Esophagus muscularis mucosa (tissue), 4 donors: ENCODE measurements around the gene AFF1.

ENCODE experiments used
- EP300 ChIP-seq: sonication (generic); formaldehyde crosslinking; IDR thresholded peaks from one replicate; pipeline ENCODE4 v1.6.1; 2017; ENCODE audit warnings: antibody characterized with exemption
- POLR2A ChIP-seq: fragments of 450-650 bp; IDR thresholded peaks from one replicate; pipeline ENCODE4 v1.6.1; 2017; ENCODE audit warnings: antibody characterized with exemption, moderate library complexity, mild to moderate bottlenecking, low read depth
- TF ChIP-seq, protein P1 (sequence below), 3 experiments: fragments of 200-600 bp in 2 of 3; fragments of 450-650 bp in 1 of 3; sonication (generic) in 2 of 3; IDR thresholded peaks; one replicate each; pipeline ENCODE4 v1.5.1; 2017 to 2019; ENCODE audit warnings: antibody characterized with exemption in 3 of 3, mild to moderate bottlenecking in 2 of 3, moderate library complexity in 1 of 3

DNA sequence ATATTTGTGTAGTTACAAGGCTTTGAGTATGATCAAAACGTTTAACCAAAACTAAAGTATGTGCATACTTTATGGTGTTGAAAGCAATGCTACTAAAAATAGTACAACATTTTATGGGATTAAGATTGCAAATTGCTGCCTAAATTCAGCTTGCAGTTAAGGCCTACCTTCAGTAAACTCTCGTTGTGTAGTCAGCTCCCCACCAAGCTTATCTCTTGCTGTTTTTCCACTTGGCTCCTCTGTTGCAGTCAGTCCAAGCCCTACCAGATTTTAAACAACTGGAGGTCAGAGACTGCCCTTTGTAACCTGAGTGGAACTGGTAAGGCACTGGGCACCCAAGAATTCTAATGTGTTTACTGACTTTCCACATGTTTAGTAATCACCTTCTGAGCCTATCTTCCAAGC lies 25.7 kb downstream of the AFF1 start:
- TF ChIP-seq EP300 (no peak), POLR2A (no peak)
- TF ChIP-seq, protein P1, sequence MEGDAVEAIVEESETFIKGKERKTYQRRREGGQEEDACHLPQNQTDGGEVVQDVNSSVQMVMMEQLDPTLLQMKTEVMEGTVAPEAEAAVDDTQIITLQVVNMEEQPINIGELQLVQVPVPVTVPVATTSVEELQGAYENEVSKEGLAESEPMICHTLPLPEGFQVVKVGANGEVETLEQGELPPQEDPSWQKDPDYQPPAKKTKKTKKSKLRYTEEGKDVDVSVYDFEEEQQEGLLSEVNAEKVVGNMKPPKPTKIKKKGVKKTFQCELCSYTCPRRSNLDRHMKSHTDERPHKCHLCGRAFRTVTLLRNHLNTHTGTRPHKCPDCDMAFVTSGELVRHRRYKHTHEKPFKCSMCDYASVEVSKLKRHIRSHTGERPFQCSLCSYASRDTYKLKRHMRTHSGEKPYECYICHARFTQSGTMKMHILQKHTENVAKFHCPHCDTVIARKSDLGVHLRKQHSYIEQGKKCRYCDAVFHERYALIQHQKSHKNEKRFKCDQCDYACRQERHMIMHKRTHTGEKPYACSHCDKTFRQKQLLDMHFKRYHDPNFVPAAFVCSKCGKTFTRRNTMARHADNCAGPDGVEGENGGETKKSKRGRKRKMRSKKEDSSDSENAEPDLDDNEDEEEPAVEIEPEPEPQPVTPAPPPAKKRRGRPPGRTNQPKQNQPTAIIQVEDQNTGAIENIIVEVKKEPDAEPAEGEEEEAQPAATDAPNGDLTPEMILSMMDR (IDR thresholded peaks at IDR 0.05): no peak
